GM21825 (cell line): ENCODE data around the gene TSPEAR.
"Not testable (repeated sequence)": the region's sequence is repeated elsewhere in the genome, so short reads cannot be mapped to it uniquely, and the experiment has no call there.

Experiments
- ATAC-seq: cut with Tn5 transposase; IDR thresholded peaks from one replicate; pipeline ENCODE4 v1.9.1; 2021; ENCODE audit warnings: mild to moderate bottlenecking, moderate library complexity; ENCODE audit not compliant: unreplicated experiment

Gene TSPEAR

DNA sequence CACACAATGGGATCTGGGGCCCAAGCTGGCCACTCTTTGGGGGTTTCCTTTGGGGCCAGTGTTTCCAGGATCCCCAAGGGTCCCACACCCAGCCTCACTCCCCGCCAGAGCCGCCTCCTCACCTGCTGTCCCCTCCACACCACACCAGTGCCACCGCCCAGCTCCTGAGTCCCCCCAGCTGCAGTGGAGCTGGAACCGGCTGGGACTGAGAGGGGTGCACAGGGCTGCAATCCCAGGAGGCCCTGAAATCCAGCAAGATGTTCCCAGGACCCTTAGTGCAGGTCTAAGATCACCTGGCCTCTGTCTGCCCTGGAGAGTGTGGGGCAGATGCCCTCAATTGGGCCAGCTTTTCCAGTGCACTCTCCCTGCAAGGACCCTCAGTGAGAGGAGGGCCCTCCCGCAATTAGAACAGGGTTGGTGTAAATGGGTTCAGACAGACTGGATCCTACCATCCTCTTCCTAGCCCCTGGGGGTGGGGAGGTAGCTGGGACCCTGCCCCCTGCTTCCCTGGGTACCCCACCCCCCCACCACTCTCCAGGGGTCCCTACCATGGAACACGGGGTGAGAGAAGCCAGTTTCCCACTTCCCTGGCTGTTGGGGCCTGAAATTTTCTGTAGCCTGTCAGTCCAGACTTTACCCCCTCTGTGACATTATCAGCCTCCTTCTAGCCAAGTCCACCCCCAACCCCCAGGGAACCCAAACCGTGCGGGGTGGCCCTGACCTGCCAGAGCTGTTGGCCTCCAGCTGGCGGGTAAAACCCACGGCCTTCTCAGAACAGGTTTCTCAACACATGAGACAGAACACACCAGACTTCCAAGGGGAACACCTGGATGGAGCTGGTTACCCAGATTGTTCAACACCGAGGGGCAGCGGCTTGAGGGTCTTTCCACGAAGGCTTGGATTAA lies 7.4 kb downstream of the TSPEAR start:
- ATAC-seq, result no peak

DNA sequence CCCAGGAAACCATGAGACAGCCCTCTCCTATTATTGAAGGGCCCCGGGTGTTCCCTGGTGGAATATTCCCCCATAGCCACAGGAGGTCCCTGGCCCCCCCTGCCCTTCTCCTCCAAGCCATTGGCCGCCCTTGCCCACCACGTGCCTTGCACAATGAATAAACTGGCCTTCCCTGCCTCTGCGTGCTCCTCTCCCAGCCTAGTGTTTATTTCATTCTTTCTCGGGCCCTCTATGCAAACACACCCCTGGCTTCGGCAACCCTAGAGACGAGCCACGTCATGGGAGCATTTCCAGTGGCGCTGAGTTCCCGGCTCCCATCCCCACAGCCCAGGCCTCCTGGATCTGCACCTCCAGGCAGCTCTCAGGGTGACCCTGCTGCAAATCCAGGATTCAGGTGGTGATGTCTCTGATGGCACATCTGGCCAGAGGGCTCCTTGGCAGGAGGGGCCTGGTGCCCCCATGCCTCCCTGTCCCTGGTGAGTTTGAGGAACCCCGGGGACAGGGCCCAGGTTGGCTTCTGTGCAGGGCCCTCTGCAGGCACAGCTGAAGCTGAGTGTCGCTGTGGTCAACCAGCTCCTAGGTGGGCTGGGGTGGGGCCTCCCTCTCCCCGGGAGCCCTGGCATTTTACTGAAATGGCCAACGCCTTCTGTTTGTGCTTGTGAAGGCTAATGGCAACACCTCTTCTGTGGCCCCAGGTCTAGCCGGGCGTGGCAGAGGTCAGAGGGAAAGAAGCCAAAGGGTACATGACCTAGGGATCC lies 8.2 kb downstream of the TSPEAR start:
- ATAC-seq, result no peak

GRCh38 chr21:44702111-44702972 lies 9.0 kb downstream of the TSPEAR start:
- ATAC-seq, result no peak

GRCh38 chr21:44701541-44701940 lies 9.8 kb downstream of the TSPEAR start:
- no peak for ATAC-seq

- ATAC-seq, result no peak
Measured at GRCh38 chr21:44701023-44701400, 10.4 kb downstream of the TSPEAR start.

DNA sequence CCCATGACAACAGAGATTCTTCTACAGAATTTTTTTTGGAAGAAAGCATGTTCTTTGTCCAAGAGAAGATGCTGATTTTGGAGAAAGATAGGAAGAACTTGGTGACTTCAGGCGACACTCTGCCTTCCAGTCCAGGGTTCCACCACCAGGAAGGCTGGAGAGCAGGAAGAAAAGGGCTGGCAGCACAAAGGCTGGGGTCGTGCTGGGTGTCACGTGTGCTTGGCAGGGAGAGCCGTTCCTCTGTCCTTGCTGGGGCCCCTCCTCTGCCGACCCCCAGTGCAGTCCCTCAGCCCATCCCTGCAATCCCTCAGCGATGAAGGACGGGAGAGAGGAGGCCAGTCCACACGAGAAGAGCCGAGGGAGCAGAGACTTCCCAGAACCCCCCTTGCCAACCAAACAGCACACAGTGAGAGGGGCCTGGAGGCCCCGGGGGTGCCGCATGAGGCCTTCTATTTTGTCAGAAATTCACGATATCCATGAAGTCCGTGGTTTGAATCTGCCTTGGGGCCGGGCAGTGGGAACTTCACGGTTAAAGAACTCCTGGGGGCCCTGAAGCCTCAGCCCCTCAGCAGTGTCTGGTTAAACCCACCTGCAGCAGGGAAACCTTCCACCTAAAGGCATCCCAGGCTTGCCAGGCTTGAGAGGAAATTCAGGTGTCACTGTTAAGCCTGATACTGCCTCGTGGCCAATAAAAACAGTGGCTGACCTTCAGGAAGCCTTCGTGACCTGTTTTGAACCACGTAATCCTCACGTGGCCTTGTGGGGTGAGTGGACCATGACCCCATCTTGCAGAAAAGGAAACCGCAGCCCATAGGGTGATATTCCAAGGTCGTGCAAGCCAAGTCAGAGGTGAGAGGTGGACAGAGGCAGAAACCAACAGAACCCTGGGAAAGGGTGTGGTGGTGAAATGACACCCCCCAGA lies 11.0 kb downstream of the TSPEAR start:
- no peak for ATAC-seq

DNA sequence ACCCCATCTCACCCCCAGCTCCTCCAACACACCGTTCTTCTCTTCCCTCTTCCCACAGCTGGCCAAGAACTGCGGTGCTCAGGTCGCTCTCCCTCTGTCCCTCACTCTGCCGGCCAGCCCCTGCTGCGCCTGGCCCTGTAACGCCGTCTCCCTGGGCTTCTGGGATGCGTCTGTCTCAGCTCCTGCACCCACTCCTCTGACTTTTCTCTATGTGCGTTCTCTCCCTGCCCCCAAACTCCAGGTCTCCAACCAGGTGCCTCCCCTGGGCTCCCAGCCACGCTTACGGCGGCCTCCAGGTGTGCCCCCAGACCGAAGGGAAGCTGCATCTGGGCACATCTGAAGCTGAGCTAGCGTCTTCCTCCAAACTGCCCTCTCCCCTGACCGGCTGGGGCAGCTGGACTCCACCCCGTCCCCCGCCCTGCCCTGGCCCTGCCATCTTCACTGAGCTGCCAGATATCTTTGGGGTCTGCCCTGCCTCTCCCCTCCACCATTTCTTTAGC lies 11.8 kb downstream of the TSPEAR start:
- no peak for ATAC-seq

GRCh38 chr21:44697811-44698734 lies 13.3 kb downstream of the TSPEAR start:
- no peak for ATAC-seq

GRCh38 chr21:44697172-44697810 lies 14.1 kb downstream of the TSPEAR start, which contains the start of gene KRTAP10-12:
KRTAP10-12 (plus strand) TSS chr21:44697172; CDS start chr21:44697202, 30 bp downstream.
- not testable (repeated sequence) for ATAC-seq

GRCh38 chr21:44696572-44696971 lies 14.8 kb downstream of the TSPEAR start:
- no peak for ATAC-seq

DNA sequence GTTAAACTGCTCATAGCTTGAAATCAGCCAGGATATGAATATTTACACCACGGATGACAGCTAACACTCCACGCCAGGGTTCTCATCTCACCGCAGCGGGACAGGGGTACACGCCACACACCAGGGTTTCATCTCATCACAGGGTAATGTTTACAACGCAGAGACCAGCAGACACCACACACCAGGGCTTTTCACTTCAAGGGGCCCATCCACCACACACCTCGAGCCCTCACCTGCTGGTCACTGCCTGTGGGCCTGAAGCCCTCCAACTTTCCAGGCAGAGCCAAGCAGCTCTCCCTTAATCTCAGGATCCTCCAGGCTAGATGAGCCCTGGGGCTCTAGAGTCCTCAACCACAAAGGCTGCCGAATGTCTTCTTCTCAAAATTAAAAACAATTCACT lies 15.7 kb downstream of the TSPEAR start:
- no peak for ATAC-seq

DNA sequence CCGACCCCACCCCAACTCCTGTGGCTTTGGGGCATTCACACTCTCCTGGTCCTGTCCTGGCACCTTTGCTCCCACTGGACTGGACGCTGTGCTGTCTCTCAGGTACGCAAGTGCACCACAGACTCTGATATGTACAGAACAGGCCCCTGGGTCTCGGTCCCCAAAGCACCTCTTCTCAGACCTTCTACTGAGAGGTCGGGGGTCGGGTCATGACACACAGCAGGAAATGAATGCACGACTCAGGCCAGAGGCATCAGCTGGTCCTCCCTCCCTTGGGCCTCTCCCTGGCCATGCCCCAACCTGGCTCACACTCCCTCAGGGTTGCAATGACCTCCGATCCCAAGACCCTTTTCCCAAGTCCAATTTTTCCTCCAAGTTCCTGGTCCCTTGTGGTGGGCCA lies 16.2 kb downstream of the TSPEAR start:
- no peak for ATAC-seq

DNA sequence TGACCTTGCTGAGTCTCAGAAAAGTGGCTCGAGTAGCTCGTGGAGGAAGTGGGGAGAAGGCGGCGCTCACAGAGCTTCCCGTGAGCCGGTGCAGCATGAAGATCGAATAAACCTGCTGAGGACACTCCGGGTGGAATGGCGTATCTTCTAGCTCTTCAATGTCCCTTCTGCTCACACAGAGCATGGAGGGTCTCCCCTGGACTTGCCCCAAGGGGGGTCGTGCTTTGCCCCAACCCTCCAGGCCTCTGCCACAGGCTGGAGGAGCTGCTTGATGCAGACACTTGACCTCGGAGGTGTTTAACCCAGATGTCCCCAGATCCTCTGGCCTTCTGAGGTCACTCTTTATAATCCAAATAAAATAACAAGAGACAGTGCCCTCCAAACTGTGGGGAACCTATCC lies 16.6 kb downstream of the TSPEAR start:
- ATAC-seq, result no peak

DNA sequence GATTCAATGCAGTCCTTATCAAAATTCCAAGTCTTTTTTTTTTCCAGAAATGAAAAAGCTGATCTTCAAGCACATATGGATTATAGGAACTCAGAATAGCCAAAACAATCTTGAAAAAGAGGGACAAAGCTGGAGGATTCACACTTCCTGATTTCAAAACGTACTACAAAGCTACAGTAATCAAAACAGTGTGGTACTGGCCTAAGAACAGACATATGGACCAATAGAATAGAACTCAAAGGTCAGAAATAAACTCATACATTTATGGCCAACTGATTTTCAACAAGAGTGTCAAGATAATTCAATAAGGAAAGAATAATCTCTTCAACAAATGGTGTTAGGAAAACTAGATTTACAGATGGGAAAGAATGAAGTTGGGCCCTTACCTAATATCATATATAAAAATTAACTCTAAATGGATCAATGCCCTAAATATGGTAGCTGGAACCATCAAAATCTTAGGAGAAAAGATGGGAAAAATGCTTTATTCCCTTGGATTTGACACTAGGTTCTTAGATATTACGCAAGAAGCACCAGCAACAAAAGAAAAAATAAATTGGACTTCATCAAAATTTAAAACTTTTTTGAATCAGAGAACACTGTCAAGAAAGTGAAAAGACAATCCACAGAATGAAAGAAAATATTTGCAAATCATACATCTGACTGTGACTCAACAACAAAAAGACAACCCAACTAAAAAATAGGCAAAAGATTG lies 18.4 kb downstream of the TSPEAR start:
- no peak for ATAC-seq

GRCh38 chr21:44691686-44692085 lies 19.7 kb downstream of the TSPEAR start:
- no peak for ATAC-seq

- ATAC-seq, result not testable (repeated sequence)
Measured at GRCh38 chr21:44689740-44690139, 21.6 kb downstream of the TSPEAR start.

GRCh38 chr21:44687671-44688070 lies 23.7 kb downstream of the TSPEAR start:
- no peak for ATAC-seq
